ENCODE data around the gene HSFX4.

GRCh38 chrX:149903889-149904748, 25.3 kb upstream of the HSFX4 start:
- TF ChIP-seq CTCF (IDR thresholded peaks at IDR 0.05) (peak in 2 of 4 donors; percentile 30 to 33), POLR2A (IDR thresholded peaks at IDR 0.05) (no peak)
